GM18519 (cell line): ENCODE data around the gene MLXIP.

ENCODE experiments used
- ATAC-seq: cut with Tn5 transposase; IDR thresholded peaks from one replicate; pipeline ENCODE4 v1.9.1; 2021; ENCODE audit warnings: mild to moderate bottlenecking, moderate library complexity; ENCODE audit not compliant: unreplicated experiment, low FRiP score

Gene MLXIP

DNA sequence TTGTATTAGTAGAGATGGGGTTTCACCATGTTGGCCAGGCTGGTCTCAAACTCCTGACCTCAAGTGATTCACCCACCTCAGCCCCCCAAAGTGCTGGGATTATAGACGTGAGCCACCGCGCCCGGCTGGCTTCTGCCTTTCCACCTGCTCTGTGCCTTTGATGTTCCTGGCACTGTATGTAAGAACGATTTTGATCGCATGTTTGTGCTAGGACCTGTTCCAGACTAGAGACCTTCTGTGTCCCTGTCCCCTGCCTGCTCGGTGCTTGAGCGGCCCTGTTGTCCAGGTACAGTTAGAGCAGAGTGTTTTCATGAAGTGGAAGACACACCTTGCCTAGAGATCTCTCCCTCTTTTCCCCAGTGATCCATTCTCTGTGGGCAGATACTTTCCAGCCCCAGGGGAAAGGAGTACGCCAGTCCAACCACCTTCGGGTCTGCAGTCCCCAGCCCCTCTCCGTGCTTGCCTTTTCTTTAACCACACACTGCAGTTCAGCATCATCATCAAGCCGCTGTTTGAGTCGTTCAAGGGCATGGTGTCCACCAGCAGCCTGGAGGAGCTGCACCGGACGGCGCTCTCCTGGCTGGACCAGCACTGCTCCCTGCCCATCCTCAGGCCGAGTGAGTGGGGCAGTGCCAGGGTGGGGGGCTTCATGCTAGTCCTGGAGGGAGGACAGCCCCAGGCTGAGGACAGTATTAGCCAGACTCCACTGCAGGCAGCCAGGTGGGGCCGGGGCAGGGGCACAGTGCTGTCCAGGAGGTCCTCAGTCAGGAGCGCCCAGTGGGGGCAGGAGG is 62.1 kb downstream of the MLXIP start:
- ATAC-seq = no peak

GRCh38 chr12:122141911-122142725 is 63.6 kb downstream of the MLXIP start:
- ATAC-seq = no peak

DNA sequence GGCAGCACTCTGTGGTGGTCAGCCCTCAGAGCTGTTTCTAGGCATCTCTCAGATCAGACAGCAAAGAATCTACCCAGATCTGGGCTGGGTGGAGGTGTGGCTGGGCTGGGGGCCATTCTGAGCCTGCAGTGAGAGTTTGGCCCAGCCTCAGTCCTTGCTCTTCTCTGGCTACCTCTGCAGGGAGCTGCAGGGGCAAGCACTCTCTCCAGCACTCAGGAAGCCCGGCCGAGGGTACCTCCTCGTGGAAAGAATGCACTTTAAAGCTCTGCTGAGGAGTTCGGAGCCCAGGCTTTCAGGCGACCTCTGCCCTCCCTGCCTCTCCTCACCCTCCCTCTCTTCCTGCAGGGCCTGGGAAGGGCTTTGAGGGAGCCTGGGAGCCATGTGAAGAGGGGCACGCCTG is 64.3 kb downstream of the MLXIP start:
- no peak for ATAC-seq

DNA sequence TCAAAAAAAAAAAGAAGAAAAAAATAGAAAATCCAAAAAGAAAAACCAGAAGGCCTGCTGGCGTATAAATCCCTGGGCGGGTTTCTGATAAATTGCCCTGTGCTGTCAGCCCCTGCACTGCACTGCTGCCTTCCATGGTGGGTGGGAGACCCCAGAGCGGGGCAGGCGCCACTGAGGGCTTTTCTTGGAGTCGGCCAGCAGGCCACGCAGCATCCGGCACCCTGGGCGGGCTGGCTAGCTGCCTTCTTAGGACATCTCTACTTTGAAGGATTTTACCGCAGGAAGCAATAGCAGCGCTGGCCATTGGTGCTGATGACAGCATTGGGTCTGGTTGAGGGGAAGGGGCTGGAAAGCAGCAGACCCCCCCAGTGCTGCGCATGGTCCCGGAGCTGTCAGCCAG is 66.3 kb downstream of the MLXIP start:
- no peak for ATAC-seq

DNA sequence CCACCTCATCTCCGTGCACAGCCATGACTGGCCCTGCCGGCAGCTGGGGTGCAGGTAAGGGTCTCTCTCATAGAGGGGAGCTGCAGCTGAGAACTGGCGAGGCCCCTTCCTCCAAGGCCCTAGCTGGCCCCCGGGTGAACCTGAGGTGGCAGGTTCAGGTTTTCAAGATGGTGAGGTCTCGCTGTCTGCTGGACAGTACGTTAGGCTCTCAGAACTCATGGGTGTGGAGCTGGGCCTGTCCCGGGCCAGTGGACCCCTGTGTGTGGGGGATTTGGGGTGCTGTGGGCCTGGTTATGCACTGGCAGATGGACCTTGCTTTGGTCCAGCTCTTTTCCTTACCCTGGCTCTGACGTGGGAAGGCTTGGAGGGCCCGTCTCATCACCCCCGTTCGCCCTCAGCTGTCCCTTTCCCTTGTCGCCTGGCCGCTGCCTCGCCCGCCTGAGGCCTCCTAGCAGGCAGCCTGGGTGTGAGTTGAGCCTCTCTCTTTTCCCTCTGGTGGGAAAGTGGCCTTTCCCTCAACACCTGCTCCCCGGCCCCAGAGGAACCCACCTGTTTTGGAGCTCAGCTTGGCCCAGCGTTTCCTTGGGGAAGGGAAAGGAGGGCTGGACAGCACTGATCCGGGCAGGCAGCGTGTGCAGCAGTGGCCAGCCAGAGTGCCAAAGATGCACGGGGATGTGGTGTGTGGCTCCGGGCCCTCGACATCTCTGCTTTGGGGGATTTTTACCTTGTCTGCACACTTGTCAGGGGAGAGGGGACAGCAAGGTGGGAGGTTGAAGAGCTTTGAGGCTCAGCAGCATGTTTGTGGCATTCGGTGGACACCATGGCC is 67.2 kb downstream of the MLXIP start:
- no peak for ATAC-seq

- ATAC-seq = no peak
Observed at GRCh38 chr12:122147514-122148290, 69.1 kb downstream of the MLXIP start.

DNA sequence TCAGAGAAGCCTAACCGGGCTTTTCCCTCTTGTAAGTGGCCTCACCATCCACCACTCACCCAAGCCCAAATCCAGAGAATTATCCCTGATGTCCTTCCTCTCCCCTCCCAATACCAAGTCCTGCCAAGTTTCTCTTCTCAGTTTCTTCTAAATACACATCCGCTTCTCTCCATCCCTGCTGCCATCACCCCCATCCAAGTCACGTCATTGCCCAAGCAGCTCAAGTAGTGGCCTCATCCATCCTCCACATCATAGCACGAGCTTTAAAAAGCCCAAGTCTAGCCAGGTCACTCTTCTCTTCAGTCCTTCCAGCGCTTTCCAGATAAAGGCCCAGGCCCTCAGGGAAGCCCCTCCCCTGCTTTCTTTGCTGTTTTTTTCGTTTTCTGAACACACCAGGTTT is 70.1 kb downstream of the MLXIP start:
- ATAC-seq = no peak

DNA sequence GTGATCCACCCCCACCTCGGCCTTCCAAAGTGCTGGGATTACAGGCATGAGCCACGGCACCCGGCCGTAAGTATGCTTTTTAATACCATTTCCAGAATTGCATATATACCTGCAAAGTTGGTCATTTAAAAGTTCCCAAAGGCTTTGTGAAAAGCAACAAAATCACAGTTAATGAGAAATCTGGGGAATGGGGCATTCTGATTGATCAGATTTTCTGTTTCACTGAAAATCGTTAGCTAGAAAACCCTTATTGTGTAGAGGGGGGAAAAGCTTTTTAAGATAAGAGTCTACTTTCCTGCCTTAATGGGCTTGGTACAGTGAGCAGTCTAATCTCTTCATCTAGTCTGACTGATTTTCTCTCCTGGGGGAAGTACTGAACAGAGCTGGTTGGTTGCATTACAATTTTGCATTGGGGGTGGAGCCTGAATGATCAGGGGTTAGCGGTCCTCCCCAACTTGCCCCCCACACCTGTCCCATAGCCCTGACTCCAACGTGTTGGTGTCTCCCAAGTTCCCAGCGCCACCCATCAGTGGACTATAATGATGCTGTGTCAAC is 71.6 kb downstream of the MLXIP start:
- ATAC-seq = no peak

DNA sequence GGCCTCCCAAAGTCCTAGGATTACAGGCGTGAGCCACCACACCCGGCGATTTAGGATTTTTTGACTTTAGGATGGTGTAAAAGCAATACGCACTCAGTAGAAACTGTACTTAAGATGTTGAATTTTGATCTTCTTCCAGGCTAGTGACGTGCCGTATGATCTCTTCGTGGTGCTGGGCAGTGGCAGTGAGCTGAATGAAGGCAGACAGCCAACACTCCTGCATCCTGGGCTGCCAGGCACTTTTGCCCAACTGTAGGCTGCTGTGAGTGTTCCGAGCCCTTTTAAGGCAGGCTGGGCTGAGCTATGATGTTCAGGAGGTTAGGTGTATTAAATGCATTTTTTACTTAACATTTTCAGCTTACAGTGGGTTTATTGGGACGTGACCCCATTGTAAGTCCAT is 74.2 kb downstream of the MLXIP start:
- ATAC-seq = no peak

GRCh38 chr12:122155705-122156104 is 77.1 kb downstream of the MLXIP start:
- no peak for ATAC-seq

GRCh38 chr12:122158700-122159285 is 80.2 kb downstream of the MLXIP start:
- ATAC-seq = no peak

DNA sequence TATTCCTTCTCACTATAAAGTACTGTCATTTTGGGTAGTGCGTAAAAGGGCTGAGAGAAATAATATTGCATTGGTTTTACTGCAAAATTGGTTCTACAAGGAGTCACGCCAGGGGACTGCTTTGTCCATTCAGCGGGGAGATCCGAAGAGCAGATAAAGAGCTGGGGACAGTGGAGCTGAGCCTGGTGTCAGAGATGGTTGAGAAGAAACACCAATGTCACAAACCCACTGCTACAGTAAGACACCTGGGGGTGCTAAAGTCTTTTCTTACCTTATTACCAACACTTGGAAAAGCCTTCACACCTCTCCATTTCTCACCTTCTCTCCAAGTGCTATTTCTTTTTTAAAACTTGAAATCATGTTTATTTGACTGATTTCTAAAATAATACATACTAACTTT is 81.3 kb downstream of the MLXIP start:
- ATAC-seq = no peak

GRCh38 chr12:122160761-122161160 is 82.2 kb downstream of the MLXIP start:
- ATAC-seq = no peak

GRCh38 chr12:122161682-122162081 is 83.1 kb downstream of the MLXIP start:
- no peak for ATAC-seq

- no peak for ATAC-seq
Observed at GRCh38 chr12:122162976-122163375, 84.4 kb downstream of the MLXIP start.

DNA sequence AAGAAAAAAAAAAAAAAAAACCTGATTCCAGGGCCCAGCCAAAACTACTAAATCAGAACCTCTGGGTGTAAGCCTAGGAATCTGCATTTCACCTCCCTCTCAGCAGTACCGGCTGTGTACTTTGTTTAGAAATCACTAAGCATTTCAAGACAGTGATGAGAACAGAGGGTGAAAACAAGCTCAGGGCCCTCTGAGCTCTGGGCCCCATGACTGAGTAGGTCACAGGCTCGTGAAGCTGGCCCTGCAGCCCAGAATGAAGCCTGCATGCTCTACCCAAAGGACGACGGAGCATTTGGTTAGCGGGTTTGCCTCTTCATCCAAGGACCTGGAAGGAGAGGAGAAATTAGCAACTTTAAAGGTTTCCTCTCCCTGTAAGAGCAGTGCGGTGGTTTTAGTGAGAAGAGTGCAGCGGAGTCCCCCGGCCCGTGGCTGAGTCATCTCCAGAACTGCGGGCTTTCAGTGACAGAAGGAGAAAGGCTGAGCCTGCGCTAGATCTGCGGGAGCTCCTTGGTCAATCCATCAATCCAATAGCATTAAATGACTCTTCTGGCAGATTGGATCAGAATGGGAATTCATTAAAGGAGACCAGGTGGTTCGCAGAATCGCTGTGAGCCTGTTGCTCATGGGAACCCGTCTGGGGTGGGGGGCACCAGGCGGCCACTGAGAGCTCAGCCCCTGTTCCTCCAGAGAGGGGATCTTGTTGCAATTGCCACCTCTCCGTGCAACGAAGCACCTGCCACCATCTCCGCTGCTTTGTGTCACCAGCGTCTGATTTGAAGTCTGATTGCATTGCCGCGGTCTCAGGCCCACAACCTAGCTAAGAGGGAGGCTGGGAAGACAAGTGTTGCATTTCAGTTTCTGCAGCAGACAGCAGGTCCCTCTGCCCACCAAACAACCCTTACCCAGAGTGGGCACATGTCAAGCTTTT is 88.1 kb downstream of the MLXIP start:
- ATAC-seq = peak; percentile 46

DNA sequence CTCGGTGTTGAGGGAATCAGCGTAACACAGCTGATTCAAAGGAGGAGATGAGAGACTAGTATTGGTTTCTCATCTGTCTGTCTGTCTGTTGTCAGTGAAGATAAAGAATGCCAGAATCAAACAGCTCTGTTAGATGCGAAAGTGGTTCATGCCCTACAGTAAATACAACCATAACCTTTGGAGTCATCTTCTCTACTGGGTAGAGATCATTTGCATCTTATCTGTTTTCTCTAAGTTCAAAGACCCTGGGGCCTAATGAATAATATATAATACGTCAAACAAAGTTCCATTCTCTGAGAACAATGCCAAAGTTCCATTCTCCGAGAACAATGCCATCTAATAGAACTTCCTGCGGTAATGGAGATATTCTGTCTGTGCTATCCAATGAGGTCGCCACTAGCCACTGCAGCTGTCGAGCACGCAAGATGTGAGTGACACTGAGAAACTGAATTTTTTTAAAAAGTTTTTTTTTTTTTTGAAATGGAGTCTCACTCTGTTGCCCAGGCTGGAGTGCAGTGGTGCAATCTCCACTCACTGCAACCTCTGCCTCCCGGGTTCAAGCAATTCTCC is 88.9 kb downstream of the MLXIP start:
- ATAC-seq = no peak

GRCh38 chr12:122168492-122168891 is 89.9 kb downstream of the MLXIP start:
- ATAC-seq = no peak
